GM21723 (cell line): Measurements from ENCODE around the gene MRPS16.
"Not testable (repeated sequence)": the region's sequence is repeated elsewhere in the genome, so short reads cannot be mapped to it uniquely, and the experiment has no call there.

ENCODE experiments used
- ATAC-seq: cut with Tn5 transposase; IDR thresholded peaks from one replicate; pipeline ENCODE4 v1.9.1; 2021; ENCODE audit warnings: mild to moderate bottlenecking, moderate library complexity; ENCODE audit not compliant: unreplicated experiment

The MRPS16 gene

DNA sequence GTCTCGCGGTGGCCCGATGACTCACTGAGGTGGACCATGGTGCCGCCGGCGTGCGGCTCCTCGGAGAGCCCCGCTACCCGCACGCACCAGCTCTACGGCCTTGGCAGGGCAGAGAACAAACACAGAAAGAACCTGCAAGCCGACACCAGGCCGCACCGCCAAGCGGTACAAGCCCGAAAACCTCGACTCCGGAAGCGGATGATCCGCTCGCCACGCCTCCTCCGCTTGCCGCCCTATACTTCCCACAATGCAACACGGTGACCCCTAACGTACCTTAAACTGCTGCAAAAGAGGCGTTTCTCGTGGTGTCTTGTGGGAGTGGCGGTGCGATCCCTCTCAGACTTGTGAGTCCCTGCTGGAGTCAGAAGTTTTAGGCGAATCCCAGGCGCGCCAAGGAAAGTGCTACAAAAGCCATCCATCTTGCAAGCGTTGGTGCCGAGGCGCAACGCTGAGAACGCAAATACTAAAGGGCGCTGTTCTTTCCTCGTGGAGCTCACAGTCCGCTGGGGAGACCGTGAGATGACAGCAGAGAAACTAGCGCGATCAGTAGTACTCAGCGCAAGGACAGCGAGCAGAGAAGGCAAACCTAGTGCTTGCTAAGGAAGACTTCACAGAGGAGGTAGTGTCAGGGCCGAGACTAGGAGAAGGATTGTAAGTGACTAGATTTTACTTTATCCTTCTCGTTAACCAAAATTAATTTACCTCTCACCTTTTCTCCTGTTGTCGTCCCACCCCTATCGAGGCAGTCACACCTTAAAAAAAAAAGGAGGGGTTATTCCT, at the start of gene MRPS16:
Gene MRPS16 (minus strand): TSS at position 200 of the 780 bp plus-strand sequence. CDS start 162 bp downstream, at position 38.
- peak; percentile 83 for ATAC-seq

DNA sequence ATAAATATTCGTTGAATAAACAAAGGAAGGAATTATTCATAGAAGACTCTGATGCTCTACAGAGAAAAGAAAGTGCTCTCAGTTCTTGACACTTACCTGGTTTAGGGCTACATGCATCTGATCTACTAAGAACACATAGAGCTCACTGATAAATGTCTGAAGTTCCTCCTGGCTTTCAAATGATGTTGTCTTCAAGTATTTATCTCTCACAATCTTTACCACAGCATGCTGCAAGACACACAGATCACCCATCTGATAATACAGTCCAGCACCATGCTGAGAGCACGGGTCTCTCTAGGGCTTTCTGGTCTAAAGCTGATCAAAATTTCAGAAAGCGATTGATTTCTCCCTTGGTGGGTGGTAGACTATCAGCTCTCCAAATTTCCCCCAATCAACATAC, 44.5 kb upstream of the MRPS16 start:
- no peak for ATAC-seq

DNA sequence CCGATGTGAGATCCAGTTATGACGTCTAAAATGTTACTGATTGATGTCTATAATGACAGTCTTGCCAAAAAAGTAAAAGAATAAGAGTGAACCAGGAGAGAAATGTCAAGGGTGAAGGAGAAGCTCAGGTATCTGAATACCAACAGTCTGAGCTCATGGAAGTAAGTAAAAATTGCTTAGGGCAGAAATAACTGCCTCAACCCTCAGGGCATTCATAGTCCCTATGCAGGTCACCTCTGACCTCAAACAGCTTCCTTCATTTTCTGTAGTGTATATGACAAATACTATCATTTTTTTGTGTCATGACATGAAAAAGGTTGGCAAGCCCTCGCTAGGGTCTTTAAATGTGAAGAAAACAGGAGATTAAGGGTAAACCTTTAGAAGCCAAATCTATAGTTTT, 41.0 kb upstream of the MRPS16 start:
- no peak for ATAC-seq

DNA sequence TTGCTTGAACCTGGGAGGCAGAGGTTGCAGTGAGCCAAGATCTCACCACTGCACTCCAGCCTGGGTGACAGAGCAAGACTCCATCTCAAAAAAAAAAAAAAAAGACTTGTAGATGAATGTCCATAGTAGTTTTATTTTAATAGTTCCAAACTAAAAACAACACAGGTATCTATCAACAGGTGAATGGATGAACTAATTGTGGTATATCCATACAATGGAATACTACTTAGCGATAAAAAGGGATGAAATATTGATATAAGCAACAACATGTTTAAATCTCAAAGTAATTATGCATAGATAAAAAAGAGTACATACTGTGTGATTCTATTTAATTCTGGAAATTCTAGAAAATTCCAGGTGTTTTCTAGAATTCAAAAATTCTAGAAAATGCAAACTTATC, 37.5 kb upstream of the MRPS16 start:
- ATAC-seq = no peak

DNA sequence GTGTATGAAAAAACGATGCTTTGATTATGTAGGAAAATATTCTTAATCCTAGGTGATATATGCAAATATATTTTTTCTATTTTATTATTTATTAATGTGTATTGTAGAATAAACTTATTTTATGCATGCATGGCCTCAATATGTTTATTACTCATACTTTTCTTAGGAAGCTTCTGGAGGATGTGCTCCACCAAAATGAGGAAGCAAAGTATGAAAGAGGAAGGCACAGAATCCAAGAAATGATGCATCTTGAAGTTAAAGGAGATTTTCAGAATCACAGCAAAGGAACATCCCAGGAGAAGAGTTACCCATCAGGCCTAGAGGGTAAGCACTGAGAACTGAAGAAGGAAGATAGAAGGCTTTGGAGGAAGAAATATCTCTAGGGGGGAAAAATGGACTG, 35.0 kb upstream of the MRPS16 start:
- no peak for ATAC-seq

DNA sequence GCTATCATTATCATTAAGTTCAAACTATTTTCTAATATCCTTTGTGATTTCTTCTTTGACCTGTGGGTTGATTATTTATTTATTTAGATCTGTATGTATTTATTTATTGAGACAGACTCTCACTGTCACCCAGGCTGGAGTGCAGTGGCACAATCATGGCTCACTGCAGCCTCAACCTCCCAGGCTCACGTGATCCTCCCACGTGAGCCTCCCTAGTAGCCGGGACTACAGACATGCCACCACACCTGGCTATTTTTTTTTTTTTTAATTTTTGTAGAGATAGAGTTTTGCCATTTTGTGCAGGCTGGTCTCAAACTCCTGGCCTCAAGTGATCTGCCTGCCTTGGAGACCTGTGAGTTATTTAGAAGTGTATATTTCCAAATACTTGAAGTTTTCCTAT, 28.7 kb upstream of the MRPS16 start:
- no peak for ATAC-seq

DNA sequence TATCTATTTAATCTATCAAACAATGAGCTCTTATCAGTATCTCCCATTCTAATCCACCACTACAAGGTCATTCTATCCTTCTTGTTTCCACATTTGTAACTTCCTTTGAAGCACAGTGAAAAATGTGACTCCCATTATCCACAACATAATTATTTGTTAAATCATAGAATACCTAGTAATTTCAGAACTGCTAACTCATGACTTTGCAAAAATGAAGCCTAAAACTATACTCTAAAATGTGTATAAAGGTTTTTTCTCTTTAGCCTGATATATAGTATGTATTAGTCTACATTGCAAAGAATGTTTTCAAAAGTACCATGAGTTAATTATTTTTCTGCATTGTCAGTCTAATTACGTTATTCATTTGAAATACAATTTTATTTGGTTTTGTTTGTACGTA, 12.0 kb upstream of the MRPS16 start:
- no peak for ATAC-seq

DNA sequence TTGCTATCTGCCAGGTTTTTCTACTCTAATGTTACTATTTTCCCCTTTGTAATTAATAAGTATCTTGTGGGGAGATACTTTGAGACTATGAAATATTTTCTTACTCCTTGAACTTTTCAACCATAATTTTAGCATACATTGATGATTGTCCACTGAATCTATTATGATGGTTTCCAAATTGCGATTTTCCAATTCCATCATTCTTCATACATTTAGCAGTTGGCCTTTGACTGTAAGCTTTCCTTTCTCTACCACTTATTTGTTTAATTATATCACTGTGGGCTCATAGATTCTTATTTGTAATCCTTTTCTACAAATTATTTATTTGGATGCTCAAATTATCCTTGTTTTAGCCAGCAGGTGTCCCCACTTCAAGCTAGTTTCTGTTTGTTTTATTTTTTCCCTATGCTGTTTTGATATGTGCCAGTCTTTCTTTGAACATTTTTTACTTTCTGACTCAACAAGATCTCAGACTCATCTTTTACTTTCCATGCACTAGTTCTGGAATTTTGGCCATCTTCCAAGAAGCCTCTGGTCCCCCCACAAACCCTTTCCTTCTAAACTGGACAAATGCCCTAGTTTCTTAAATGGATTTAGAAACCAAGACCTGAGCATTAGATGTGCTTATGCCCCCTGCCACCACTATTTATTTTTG, 11.4 kb upstream of the MRPS16 start:
- no peak for ATAC-seq

DNA sequence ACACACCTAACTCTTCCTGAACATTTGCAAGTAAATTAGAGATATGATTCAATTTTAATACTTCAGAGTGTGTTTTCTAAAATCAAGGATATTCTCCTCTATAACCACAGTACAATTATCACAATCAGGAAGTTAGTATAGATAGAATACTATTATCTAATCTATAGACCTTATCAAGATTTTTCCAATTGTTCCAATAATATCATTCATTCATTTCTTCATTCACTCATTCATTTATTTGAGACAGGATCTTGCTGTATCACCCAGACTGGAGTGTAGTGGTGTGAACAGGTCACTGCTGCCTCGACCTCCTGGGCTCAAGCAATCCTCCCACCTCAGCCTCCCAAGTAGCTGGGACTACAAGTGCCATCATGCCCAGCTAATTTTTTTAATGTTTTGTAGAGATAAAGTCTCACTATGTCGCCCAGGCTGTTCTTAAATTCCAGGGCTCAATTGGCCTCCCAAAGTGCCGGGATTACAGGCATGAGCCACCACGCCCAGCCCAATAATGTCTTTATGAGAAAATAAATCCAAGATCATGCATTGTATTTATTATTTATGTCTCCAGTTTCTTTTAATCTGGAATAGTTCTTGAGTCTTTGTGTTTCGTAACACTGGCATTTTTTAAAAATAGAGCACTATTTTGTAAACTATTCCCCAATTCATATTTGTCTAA, 10.6 kb upstream of the MRPS16 start:
- no peak for ATAC-seq

DNA sequence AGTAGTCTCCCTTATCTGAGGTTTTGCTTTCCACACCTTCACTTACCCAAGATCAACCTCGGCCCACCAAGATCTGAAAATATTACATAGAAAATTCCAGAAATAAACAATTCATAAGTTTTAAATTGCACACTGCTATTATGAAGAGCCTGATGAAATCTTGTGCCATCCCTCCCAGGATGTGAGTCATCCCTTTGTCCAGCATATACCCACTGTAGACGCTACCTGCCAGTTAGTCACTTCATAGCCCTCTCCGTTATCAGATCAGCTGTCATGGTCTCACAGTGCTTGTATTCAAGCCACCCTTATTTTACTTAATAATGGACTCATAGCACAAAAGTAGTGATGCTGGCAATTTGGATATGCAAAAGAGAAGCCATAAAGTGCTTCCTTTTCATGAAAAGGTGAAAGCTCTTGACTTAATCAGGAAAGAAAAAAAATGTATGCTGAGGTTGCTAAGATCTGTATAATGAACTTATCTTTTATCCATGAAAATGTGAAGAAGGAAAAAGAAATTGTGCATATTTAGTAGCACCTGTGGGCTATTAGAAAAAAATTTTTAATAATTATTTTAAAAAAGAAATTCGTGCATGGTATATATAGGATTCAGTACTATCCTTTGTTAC, 9.8 kb upstream of the MRPS16 start:
- no peak for ATAC-seq

DNA sequence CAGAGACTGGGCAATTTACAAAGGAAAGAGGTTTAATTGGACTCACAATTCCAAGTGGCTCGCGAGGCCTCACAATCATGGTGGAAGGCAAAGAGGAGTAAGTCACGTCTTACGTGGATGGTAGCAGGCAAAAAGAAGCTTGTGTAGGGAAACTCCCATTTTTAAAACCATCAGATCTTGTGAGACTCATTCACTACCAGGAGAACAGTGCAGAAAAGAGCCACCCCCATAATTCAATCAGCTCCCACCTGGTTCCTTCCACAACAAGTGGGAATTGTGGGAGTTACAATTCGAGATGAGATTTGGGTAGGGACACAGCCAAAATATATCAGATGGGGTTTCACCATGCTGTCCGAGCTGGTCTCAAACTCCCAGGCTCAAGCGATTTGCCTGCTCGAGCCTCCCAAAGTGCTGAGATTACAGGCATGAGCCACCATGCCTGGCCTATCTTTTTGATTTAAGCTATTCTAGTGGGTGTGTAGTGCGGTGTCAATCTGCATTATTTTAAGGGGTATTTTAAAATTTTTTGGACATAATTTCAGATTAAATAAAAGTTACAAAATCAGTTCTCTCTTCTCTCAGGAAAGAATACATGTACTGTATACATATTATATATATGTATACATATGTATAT, 9.0 kb upstream of the MRPS16 start:
- no peak for ATAC-seq

DNA sequence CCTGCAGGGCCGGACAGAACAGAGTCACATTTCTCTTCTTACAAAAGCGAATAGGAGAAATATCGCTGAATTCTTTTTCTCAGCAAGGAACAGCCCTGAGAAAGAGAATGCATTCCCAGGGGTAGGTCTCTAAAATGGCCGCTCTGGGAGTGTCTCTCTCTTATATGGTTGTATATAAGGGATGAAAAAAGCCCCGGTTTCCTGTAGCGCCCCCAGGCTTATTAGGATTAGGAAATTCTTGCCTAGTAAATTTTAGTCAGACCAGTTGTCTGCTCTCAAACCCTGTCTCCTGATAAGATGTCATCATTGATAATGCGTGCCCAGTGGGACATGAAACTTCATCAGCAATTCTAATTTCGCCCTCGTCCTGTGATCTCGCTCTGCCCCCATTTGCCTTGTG, 6.2 kb upstream of the MRPS16 start:
- ATAC-seq = not testable (repeated sequence)

DNA sequence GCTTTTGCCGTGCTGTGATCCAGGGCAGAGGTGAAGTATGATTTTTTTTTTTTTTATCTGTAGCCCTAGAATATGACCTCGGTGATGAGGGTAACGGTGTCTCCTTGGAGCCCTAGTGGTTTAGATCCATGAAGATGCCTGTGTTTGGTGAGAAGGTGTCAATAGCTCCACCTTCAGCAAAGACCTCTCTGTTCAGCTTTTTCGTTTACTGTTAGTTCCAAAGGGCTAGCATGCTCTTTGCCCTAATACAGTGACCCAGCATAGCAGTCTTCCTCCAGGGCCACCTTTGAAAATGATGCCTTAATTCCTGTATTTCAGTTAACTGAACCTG, 746 bp upstream of the MRPS16 start:
- no peak for ATAC-seq

DNA sequence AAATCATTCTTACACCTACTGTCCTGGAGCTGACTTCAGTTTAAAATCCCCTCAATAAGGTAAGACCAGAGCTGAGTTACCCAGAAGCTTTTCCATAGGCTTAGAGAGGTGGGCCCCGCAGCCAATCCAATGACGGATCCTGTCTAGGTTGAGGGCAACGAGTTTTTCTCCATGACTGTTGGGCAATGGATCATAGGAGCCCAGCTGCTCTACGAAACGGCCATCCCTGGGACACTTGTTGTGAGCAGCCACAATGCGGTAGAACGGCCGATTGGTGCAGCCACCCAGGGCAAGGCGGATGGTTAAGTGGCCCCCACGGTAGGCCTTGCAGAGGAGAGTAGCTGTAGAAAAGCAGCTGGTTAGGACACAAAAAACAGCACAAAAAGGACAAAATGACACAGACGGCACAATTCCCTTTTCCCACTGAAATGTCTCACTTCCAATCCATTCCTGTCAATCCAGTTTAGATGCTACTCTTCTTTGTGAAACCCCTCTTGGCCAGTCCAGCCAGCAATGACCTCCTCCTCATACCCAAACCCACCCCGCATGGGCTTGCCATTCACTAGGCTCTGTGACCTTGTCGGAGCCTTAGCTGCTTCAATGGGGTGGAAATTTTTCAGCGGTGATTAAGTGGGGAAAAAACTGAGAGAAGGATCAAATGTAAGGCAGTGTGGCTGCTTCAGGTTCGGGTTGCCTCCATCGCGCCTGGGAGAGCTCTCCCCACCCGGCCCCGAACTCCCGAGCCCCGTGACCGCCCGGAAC, 580 bp downstream of the MRPS16 start:
- ATAC-seq = peak; percentile 42

DNA sequence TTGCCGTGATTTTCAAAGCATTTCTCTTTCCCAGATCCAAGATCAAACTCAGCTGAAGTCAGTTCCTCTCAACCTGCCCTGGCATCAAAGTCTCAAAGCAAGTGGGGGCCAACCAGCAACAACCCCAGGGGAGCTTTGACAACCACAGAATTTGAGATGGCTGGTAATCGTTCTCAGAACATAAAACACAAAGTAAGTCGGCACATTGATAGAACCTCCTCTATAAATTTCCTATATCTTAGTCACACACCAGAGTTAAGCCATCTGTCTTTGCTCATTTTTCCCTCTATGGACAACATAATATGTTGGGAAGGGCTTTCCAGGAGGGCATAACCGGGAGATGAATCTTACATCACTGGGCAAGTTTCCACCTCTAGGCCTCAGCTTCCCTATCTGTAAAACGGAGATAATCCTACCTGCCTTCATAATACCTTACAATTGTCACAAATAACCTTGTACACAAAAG, 4.2 kb downstream of the MRPS16 start:
- ATAC-seq = no peak

DNA sequence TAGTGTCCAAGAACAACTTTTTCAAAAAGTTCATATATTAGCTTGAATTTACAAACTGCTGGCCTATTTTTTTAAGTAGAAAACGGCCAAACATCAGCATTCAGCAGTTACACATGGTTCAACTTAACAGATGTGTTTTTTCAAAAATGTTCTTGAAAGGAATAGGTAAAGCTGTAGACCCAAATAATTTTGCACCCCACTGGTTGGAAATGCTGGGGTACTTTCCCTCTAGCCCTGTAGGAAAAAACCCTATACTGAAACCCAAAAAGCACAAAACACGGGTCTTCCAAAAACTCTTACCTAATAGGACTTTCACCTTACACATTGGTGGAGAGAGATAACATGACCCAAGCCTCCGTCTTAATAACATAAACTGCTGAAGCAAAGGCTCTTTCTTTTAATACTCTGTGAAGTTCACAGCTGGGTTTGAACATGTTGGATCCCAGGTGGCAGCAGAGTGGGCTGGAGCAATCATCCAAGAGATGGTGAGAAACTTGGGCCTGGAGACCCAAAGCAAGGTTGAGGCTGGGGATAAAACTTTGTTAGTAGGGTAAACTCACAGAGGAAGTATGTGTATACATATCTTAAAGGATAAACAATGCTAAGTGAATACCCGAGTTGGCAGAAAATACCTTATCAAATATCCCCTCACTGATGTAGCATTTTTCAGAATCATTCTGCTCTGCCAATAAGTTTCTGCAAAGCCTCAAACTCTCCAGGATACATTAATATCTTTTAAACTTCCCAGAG, 4.8 kb downstream of the MRPS16 start:
- no peak for ATAC-seq

DNA sequence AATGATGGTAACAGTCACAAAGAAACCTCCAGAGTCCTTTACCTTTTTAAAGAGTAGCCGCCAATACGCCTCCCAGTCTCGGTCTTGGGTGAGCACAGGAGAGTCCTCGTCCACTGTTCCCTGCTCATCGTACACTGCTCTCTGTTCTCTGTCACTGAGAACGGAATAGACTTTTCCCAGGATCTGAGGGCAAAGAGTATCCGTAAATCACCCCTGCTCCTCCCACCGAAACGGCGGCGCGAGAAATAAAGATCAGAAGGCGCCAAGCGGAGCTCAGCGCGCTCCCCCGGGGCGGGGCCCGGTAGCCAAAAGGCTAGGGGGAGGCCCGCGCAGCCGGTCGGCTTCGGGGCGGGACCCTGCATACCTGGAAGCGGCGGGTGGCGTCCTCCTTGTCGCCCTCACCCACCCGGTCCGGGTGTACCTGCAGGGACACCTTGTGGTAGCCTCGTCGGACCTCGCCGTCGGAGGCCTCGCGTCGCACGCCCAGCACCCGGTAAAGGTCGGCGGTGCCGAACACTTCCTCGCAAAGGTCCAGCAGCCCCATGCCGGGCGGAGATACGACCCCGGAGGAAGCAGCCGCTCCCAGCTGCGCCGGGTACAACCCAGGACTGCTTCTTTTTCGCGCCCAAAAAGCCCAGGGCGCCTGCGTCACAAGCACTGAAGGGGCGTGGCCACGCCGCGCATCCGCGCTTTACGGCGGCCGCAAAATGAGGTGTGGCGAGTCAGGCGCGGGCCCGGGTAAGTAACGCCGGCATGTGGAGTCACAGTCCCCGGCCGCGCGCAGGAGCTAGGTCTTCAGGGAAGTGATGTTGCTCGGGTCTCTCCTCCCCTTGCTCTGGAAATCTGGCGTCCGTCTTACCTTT, 5.6 kb downstream of the MRPS16 start, which contains the start of gene DNAJC9:
Gene DNAJC9 (minus strand): TSS at position 610 of the 863 bp plus-strand sequence. CDS start 66 bp downstream, at position 544.
- ATAC-seq = peak; percentile 79

DNA sequence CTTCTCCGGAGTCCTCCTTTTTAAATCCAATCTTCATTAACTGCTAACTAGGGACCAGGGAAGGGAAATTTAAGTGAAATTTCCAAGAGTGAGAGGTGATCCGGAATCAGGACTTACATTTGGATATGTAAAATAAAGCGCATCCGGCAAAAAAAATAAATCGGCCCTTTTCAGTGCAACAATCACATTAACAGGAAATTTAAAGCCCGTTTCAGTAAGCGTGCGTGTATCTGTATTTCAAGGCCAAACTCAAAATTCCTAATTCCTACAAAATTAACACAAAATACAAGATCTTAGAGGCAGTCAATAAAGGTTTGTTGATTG, 6.2 kb downstream of the MRPS16 start:
- ATAC-seq = no peak
